ENCODE data around the gene KIRREL3. TPM values are rescaled to one million over a fixed set of nuclear protein-coding genes. Genes with fewer than 3 reads are reported as not detected.

KIRREL3 gene
- polyA plus RNA-seq, 1 experiment, result 2.3 TPM

GRCh38 chr11:126502159-126502558 lies 498.4 kb downstream of the KIRREL3 start:
- ChIA-PET CTCF (interaction anchor here (5.4 kb wide), 1 partner anchor 22 kb away, joined by 27 read pairs; no protein-coding TSS in a partner anchor), POLR2A (no interaction called here)
- DNase-seq (ENCODE audit: low read depth, low spot score), result no peak
- Histone ChIP-seq H3K9me3 (ENCODE audit: control insufficient read depth, insufficient read depth, low read length) (peaks cover 2% of the 10 kb centered on the region; the same call in 1 of the 2 replicates), H3K4me3 (ENCODE audit: low read depth, low read length) (no peak overlapping the region), H3K27ac (ENCODE audit: low read depth, low read length) (no peak overlapping the region), H3K27me3 (ENCODE audit: control insufficient read depth, insufficient read depth, low read length) (peaks cover 7% of the 10 kb centered on the region)
- no peak for TF ChIP-seq CTCF (IDR thresholded peaks at IDR 0.05; ENCODE audit: low read depth, low read length)

- no peak overlapping the region for H3K27ac ChIP-seq (ENCODE audit: low read depth, low read length)
- POLR2A ChIA-PET, result no interaction called here
- peaks cover 7% of the 10 kb centered on the region for H3K27me3 ChIP-seq (ENCODE audit: control insufficient read depth, insufficient read depth, low read length)
- TF ChIP-seq CTCF (IDR thresholded peaks at IDR 0.05; ENCODE audit: low read depth, low read length), result no peak
- no peak for DNase-seq (ENCODE audit: low read depth, low spot score)
- CTCF ChIA-PET, result interaction anchor here (5.4 kb wide), 1 partner anchor 21 kb away, joined by 27 read pairs; no protein-coding TSS in a partner anchor
- H3K9me3 ChIP-seq (ENCODE audit: control insufficient read depth, insufficient read depth, low read length), result peaks cover 2% of the 10 kb centered on the region; the same call in 1 of the 2 replicates
- H3K4me3 ChIP-seq (ENCODE audit: low read depth, low read length), result no peak overlapping the region
These were observed 498.9 kb downstream of the KIRREL3 start for GRCh38 chr11:126501641-126502040.

- ChIA-PET POLR2A (no interaction called here), CTCF (interaction anchor here (5.4 kb wide), 1 partner anchor 20 kb away, joined by 27 read pairs; no protein-coding TSS in a partner anchor)
- Histone ChIP-seq H3K27ac (ENCODE audit: low read depth, low read length) (no peak overlapping the region), H3K27me3 (ENCODE audit: control insufficient read depth, insufficient read depth, low read length) (peaks cover 7% of the 10 kb centered on the region), H3K4me3 (ENCODE audit: low read depth, low read length) (no peak overlapping the region), H3K9me3 (ENCODE audit: control insufficient read depth, insufficient read depth, low read length) (0 out of 2 replicates have a peak, but pooled peaks cover 2% of the 10 kb centered on the region)
- no peak for TF ChIP-seq CTCF (IDR thresholded peaks at IDR 0.05; ENCODE audit: low read depth, low read length)
- no peak for DNase-seq (ENCODE audit: low read depth, low spot score)
These were observed 499.6 kb downstream of the KIRREL3 start for GRCh38 chr11:126500981-126501380.

- no peak for TF ChIP-seq CTCF (IDR thresholded peaks at IDR 0.05; ENCODE audit: low read depth, low read length)
- no peak overlapping the region for H3K4me3 ChIP-seq (ENCODE audit: low read depth, low read length)
- H3K27me3 ChIP-seq (ENCODE audit: control insufficient read depth, insufficient read depth, low read length), result peaks cover 7% of the 10 kb centered on the region
- no peaks in the 10 kb centered on the region; the same call in 1 of the 2 replicates for H3K9me3 ChIP-seq (ENCODE audit: control insufficient read depth, insufficient read depth, low read length)
- POLR2A ChIA-PET, result no interaction called here
- CTCF ChIA-PET, result interaction anchor here (1.2 to 5.4 kb wide), 2 partner anchors 19 to 58 kb away, joined by 3 to 27 read pairs; no protein-coding TSS in a partner anchor
- no peak for DNase-seq (ENCODE audit: low read depth, low spot score)
- peak overlapping the region; percentile 21 for H3K27ac ChIP-seq (ENCODE audit: low read depth, low read length)
These were observed 501.3 kb downstream of the KIRREL3 start for GRCh38 chr11:126499131-126499752.

GRCh38 chr11:126498281-126498680 lies 502.3 kb downstream of the KIRREL3 start:
- POLR2A ChIA-PET, result no interaction called here
- Histone ChIP-seq H3K27ac (ENCODE audit: low read depth, low read length) (no peak overlapping the region), H3K27me3 (ENCODE audit: control insufficient read depth, insufficient read depth, low read length) (peaks cover 7% of the 10 kb centered on the region), H3K9me3 (ENCODE audit: control insufficient read depth, insufficient read depth, low read length) (no peaks in the 10 kb centered on the region; the same call in 1 of the 2 replicates), H3K4me3 (ENCODE audit: low read depth, low read length) (no peak overlapping the region)
- no peak for TF ChIP-seq CTCF (IDR thresholded peaks at IDR 0.05; ENCODE audit: low read depth, low read length)
- DNase-seq (ENCODE audit: low read depth, low spot score), result no peak
- CTCF ChIA-PET, result interaction anchor here (1.8 kb wide), 1 partner anchor 18 kb away, joined by 6 read pairs; no protein-coding TSS in a partner anchor
